Activated CD8-positive, alpha-beta T cell treated with anti-CD3 and anti-CD28 coated beads, Interleukin-2, amount 10 ng/mL, durations not matched to agents 7 days and 5 days (primary cell): ENCODE results near the gene BMERB1. TPM values are rescaled to one million over a fixed set of nuclear protein-coding genes. Genes with fewer than 3 reads are reported as not detected.
"Not testable (repeated sequence)": the region's sequence is repeated elsewhere in the genome, so short reads cannot be mapped to it uniquely, and the experiment has no call there.

Experiments
- ATAC-seq: fragments of 150-1000 bp; cut with Tn5 transposase; one replicate; pipeline ENCODE4 v1.10.0; 2021; ENCODE audit warnings: moderate library complexity
- CTCF ChIA-PET: fragments of 350-600 bp; sonication (Branson Sonifier 250); formaldehyde crosslinking; loops from one replicate; lab custom pipeline; 2021; ENCODE audit warnings: antibody characterized with exemption; lab: Charles Lee
- POLR2A ChIA-PET: fragments of 350-600 bp; sonication (Branson Sonifier 250); formaldehyde crosslinking; loops from one replicate; lab custom pipeline; 2021; ENCODE audit warnings: antibody characterized with exemption; lab: Charles Lee
- DNase-seq: peaks from one replicate; pipeline ENCODE4 v3.0.0-alpha.2; 2020
- H3K27ac Mint-ChIP-seq: one replicate; pipeline ENCODE4 v1.8.0; 2021; ENCODE audit warnings: mild to moderate bottlenecking, mixed read lengths
- H3K27me3 Mint-ChIP-seq: one replicate; pipeline ENCODE4 v1.8.0; 2021; ENCODE audit warnings: low read depth, mixed read lengths
- H3K36me3 Mint-ChIP-seq: one replicate; pipeline ENCODE4 v1.8.0; 2021; ENCODE audit warnings: low read depth, mixed read lengths
- H3K4me1 Mint-ChIP-seq: one replicate; pipeline ENCODE4 v1.8.0; 2021; ENCODE audit warnings: low read depth, mixed read lengths
- H3K4me3 Mint-ChIP-seq: one replicate; pipeline ENCODE4 v1.8.0; 2021; ENCODE audit warnings: mild to moderate bottlenecking, mixed read lengths
- H3K9me3 Mint-ChIP-seq: one replicate; pipeline ENCODE4 v1.8.0; 2022; ENCODE audit warnings: mixed read lengths; ENCODE audit not compliant: insufficient read depth
- total RNA-seq, 2 experiments: library from RNA; stranded (reverse); gene quantifications; one replicate each; pipeline ENCODE4 v1.2.3, GENCODE V29; 2021

Gene BMERB1
- total RNA-seq, 2 experiments from 2014 or later, result 1.6 to 4.3 TPM

DNA sequence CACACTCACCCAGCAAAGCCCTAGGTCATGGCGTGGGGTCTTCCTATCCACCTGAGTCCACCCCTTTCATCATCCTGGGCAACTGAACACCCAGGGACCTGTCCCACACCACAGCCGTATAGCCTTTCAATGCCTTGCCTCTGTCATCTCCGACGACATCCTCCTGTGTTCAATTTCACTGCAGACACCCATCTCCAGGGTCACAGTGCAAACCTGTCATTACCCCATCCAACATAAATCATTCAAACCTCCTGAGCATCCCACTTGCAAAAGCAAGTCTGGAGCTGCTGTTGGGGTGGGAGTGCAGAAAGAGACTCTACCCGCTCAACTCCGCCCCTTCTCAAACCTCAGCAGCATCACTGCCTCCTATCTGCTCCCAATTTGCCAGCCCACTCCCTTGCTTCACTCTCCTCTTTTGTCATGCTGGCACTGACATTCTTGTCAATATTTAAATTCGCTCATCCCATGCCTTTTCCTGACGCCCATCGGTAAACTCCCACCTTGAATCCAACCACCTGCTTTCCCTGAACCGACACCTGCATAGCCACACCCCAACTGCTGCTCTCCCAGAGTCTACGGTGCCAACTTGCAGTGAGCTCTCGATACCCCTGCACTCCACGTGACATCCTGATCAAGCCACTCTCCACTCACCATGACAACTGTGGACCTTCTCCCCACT is 171.6 kb downstream of the BMERB1 start:
- peaks cover 66% of the 10 kb centered on the region for H3K36me3 Mint-ChIP-seq
- ATAC-seq (no peak), DNase-seq (no peak)
- H3K27me3 Mint-ChIP-seq, result no peaks in the 10 kb centered on the region
- ChIA-PET POLR2A (no interaction called here), CTCF (no interaction called here)
- peaks cover 2% of the 10 kb centered on the region for H3K4me1 Mint-ChIP-seq
- H3K9me3 Mint-ChIP-seq, result no peaks in the 10 kb centered on the region
- H3K4me3 Mint-ChIP-seq, result no peak overlapping the region
- H3K27ac Mint-ChIP-seq, result peak overlapping the region; percentile 53

DNA sequence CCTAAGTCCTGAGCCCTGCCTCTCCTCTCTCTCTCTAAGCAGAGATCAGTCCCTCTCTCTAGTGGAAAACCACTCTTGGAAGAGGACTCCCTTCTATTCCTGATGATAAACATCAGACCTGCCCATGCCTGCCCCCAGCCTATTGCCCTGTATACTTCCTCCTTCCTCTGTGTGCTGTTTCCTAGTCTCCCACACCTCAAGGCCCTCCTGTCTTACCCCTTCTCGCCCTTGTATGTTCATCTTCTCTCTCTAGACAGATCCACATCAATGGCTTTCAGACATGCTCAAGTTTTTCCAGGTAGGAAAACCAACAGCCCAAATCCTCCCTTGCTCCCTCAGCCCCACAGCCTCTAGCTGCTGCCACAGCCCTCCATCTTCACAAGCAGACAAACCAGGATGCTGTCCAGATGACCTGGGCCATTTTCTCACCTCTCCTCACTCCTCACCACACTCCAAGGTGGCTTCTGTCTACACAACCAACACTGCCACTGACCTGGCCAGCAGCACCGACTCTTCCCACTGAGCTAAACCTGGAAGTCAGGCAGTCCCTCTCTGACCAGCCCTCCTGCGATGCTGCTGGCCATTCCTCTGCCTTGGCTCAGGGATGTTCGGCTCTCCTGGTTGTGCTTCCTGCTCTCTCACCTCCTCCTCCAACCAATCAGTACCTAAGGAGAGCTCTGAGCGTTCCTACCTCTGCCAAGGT is 172.3 kb downstream of the BMERB1 start:
- CTCF ChIA-PET, result interaction anchor here (1.1 kb wide), 1 partner anchor 36 kb away, joined by 3 read pairs; the partner anchor contains the start of gene MARF1
- POLR2A ChIA-PET, result no interaction called here

DNA sequence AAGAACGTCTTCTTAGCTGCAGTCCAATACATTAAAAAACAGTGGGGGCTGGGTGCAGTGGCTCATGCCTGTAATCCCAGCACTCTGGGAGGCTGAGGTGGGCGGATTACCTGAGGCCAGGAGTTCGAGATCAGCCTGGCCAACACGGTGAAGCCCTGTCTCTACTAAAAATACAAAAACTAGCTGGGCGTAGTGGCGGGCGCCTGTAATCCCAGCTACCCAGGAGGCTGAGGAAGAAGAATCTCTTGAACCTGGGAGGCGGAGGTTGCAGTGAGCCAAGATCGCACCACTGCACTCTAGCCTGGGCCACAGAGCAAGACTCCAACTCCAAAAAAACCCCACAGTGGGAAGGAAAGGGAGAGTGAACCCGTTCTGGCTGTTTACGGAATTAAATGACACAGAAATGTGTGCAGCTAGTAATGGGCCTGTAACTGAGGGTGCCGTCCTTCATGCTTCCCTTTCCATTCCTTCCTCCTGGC is 172.9 kb downstream of the BMERB1 start:
- H3K27ac Mint-ChIP-seq, H3K27me3 Mint-ChIP-seq, POLR2A ChIA-PET, ATAC-seq, H3K4me3 Mint-ChIP-seq, DNase-seq, H3K4me1 Mint-ChIP-seq, H3K9me3 Mint-ChIP-seq: not testable (repeated sequence)
- peaks cover 58% of the 10 kb centered on the region for H3K36me3 Mint-ChIP-seq
- CTCF ChIA-PET, result interaction anchor here (1.1 kb wide), 1 partner anchor 35 kb away, joined by 3 read pairs; the partner anchor contains the start of gene MARF1

More for the DNA sequence above, 172.3 kb downstream of the BMERB1 start:
- peaks cover 2% of the 10 kb centered on the region for H3K4me1 Mint-ChIP-seq
- H3K36me3 Mint-ChIP-seq, result peaks cover 61% of the 10 kb centered on the region
- peak overlapping the region; percentile 53 for H3K27ac Mint-ChIP-seq
- H3K27me3 Mint-ChIP-seq, result no peaks in the 10 kb centered on the region
- ATAC-seq, result no peak
- no peak overlapping the region for H3K4me3 Mint-ChIP-seq
- H3K9me3 Mint-ChIP-seq, result no peaks in the 10 kb centered on the region
- no peak for DNase-seq

DNA sequence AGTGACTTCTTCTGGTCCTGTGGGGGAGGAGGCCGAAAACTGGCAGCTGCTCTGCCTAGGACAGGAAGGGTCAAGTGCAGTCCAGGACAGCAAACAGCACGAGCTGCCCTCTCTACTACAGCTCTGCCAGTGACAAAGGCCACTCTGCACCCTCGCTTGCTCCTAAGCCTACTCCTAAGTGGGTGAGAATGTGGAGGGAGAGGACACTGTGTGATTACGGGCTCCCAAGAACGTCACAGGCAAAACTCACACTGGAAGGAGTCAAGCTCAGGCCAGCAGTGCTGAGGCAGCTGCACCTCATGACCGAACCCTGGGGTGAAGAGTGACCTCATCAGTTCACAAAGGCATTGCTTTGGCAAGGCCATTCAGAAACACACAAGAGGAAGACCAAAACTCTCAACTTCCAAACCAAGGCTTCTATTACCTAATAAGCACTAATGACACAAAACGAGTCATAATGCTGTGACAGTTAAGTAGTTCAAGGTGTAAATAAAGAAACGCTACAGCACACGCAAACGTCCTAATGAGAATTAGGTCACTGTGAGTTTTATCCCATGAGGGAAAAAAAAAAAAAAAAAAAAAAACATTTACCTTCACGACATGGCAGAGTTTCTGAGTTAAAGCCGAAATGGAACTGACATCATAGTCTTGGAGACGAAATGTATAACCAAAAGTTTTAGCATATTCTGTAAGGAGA is 173.5 kb downstream of the BMERB1 start:
- CTCF ChIA-PET, result no interaction called here
- peaks cover 2% of the 10 kb centered on the region for H3K4me1 Mint-ChIP-seq
- no peak overlapping the region for H3K4me3 Mint-ChIP-seq
- POLR2A ChIA-PET, result no interaction called here
- no peak overlapping the region for H3K27ac Mint-ChIP-seq
- ATAC-seq, result no peak
- no peaks in the 10 kb centered on the region for H3K27me3 Mint-ChIP-seq
- no peaks in the 10 kb centered on the region for H3K9me3 Mint-ChIP-seq
- H3K36me3 Mint-ChIP-seq, result peaks cover 61% of the 10 kb centered on the region
- DNase-seq, result no peak

DNA sequence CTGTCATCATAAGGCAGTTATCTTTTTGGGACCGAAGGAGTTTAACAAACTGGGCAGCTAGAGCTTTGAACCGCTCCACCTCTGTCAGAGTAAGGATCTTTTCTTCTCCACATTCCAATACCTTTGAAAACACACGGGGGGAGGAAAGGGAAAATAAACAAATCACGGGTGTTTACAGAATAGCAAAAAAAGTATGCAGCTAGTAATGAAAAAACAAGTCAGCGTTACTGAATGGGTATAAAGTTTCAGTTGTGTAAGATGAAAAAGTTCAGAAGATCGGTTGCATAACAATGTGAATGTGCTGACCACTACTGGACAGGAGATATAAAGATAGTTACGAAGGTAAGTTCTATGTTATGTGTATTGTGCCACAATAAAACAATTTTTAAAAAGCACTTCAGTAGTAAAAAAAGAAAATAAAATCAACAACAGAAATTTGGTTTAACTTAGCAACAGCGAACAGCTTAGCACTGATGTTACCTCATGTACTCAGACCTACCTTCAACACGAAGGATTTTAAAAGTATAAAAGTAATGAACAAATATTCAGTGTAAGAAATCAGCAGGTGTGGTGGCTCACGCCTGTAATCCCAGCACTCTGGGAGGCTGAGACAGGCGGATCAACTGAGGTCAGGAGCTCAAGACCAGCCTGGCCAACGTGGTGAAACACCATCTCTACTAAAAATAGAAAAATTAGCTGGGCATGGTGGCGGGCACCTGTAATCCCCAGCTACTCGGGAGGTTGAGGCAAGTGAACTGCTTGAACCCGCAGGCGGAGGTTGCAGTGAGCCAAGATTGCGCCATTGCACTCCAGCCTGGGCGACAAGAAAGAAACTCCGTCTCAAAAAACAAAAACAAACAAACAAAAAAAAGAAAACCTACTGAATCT is 174.3 kb downstream of the BMERB1 start:
- H3K4me3 Mint-ChIP-seq, result no peak overlapping the region
- H3K27me3 Mint-ChIP-seq, result no peaks in the 10 kb centered on the region
- peaks cover 2% of the 10 kb centered on the region for H3K4me1 Mint-ChIP-seq
- DNase-seq (no peak), ATAC-seq (no peak)
- H3K27ac Mint-ChIP-seq, result no peak overlapping the region
- H3K36me3 Mint-ChIP-seq, result peaks cover 58% of the 10 kb centered on the region
- CTCF ChIA-PET, result interaction anchor here (1.9 kb wide), 1 partner anchor 34 kb away, joined by 6 read pairs; the partner anchor contains the start of gene MARF1
- POLR2A ChIA-PET, result no interaction called here
- no peaks in the 10 kb centered on the region for H3K9me3 Mint-ChIP-seq

DNA sequence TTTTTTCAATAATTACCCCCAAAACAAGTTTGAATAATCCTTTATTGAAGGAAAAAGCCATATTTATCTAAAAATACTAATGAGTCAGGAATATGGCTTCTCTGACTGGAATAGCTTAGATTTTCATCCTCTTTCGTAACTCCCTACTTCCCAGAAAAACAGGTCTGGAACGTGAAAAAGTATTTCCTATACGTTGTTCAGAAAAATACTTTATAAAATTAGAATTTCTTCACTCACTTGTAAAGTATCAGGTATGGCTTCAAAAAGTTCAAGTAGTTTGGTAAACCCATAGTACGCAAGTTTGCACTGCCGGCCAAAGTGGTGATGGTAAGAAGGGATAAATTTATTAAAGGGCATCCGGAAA is 174.9 kb downstream of the BMERB1 start:
- POLR2A ChIA-PET, result no interaction called here
- Mint-ChIP-seq H3K27ac (no peak overlapping the region), H3K9me3 (no peaks in the 10 kb centered on the region), H3K27me3 (no peaks in the 10 kb centered on the region), H3K36me3 (peaks cover 54% of the 10 kb centered on the region), H3K4me1 (peaks cover 2% of the 10 kb centered on the region), H3K4me3 (no peak overlapping the region)
- no peak for ATAC-seq
- CTCF ChIA-PET, result interaction anchor here (1.9 kb wide), 1 partner anchor 34 kb away, joined by 6 read pairs; the partner anchor contains the start of gene MARF1
- no peak for DNase-seq

DNA sequence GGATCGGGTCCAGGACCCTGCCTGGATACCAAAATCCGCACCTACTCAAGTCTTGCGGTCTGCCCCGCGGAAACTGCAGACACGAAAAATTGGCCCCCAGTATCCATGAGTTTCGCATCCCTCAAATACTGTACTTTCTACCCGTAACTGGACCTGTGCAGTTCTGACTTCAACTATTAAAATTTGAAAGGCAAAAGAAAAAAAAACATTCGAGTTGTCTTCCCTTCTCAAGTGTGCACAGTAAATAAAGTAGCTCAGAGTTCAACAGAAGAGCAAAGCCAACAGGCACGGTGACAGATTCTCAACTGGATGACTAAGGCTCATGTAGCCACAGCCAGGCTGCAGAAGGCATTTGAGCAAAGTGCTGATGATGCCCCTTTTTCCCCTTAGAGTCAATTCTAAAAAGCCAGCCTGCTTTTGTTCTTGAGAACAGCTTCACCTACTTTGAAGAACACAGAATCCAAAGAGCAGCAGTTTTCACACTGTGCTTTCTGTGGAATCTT is 176.0 kb downstream of the BMERB1 start:
- peaks cover 58% of the 10 kb centered on the region for H3K36me3 Mint-ChIP-seq
- no peaks in the 10 kb centered on the region for H3K27me3 Mint-ChIP-seq
- ATAC-seq (no peak), DNase-seq (no peak)
- CTCF ChIA-PET, result interaction anchor here (1.0 to 1.9 kb wide), 3 partner anchors 9 to 32 kb away, joined by 3 to 6 read pairs (median 4); partner anchors contain the start of gene MARF1
- H3K9me3 Mint-ChIP-seq, result no peaks in the 10 kb centered on the region
- POLR2A ChIA-PET, result no interaction called here
- H3K27ac Mint-ChIP-seq, result no peak overlapping the region
- H3K4me1 Mint-ChIP-seq, result peaks cover 2% of the 10 kb centered on the region
- H3K4me3 Mint-ChIP-seq, result no peak overlapping the region

DNA sequence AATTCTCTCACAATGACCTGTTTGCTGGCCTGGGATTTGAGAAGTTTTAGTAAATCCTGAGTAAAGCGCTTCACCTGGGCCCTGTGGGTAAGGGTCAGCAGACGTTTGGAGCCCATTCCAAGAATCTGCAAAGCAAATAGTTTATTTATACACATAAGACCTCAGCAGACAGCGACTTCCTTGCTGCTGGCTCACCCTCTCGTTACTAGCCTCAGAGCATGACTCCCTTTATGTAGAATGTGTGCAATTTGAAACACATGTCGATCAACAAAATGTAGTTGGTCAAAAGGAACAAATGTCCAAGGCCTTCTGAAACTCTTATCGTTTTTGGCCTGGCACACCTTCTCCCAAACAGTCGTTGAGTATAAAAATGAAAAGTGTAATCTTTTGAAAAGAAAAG is 177.2 kb downstream of the BMERB1 start:
- Mint-ChIP-seq H3K27me3 (no peaks in the 10 kb centered on the region), H3K9me3 (no peaks in the 10 kb centered on the region), H3K4me3 (no peak overlapping the region), H3K4me1 (no peaks in the 10 kb centered on the region), H3K36me3 (peaks cover 59% of the 10 kb centered on the region), H3K27ac (no peak overlapping the region)
- DNase-seq (no peak), ATAC-seq (no peak)
- CTCF ChIA-PET, result no interaction called here
- POLR2A ChIA-PET, result no interaction called here

DNA sequence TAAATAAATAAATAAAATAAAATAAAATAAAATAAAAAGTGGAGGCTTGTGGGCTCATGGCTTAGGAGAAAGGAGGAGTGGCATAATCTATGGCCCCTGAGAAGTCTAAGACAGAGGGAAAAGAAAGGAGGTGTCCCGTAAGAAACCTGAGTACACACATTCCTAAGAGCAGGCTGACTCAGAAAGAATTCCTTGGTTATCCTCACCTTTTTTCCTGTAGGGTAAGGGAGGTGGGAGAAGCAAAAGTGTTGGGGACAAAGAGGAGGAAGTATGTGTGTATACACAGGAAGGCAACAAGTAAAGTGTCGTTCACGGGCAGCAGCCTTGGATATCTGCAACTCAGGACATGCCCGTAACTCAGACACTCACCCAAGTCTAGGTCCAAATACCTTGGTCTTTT is 179.3 kb downstream of the BMERB1 start:
- H3K9me3 Mint-ChIP-seq, result no peaks in the 10 kb centered on the region
- H3K27ac Mint-ChIP-seq, result no peak overlapping the region
- no peak overlapping the region for H3K4me3 Mint-ChIP-seq
- no peaks in the 10 kb centered on the region for H3K4me1 Mint-ChIP-seq
- H3K27me3 Mint-ChIP-seq, result no peaks in the 10 kb centered on the region
- ATAC-seq (no peak), DNase-seq (no peak)
- ChIA-PET POLR2A (no interaction called here), CTCF (interaction anchor here (0.7 kb wide), 1 partner anchor 106 kb away, joined by 3 read pairs; no protein-coding TSS in a partner anchor)
- H3K36me3 Mint-ChIP-seq, result peaks cover 61% of the 10 kb centered on the region

DNA sequence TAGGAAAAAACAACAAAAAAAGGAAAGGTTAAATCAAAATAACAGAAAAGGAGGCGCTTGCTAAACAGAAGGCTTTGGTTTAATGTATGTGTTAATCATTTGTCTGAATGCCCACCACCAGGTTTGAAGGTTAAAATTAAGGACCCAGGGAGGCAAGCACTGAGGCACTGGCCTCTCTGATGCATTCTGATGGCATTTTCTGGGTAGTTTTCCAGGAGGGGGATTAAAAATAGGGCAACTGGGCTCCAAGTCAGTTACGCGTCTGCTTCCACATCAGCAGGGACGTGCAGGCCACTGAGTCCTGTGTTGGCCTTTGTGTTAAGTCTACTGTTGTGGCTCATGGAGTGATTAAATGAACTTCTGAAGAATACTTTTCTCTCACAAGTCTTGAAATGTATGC is 181.6 kb downstream of the BMERB1 start:
- CTCF ChIA-PET, result no interaction called here
- DNase-seq (no peak), ATAC-seq (no peak)
- H3K27me3 Mint-ChIP-seq, result no peaks in the 10 kb centered on the region
- H3K4me3 Mint-ChIP-seq, result no peak overlapping the region
- H3K36me3 Mint-ChIP-seq, result peaks cover 53% of the 10 kb centered on the region
- POLR2A ChIA-PET, result no interaction called here
- H3K27ac Mint-ChIP-seq, result no peak overlapping the region
- H3K9me3 Mint-ChIP-seq, result no peaks in the 10 kb centered on the region
- no peaks in the 10 kb centered on the region for H3K4me1 Mint-ChIP-seq
